DMS153 treated with DMSO at 0.1 percent for 48 hours (cell line): ENCODE measurements around the gene BOC.
A peak's percentile ranks its signal among the peaks of the same experiment; 100 is the strongest.

Experiments used
- DNase-seq: peaks from one replicate; lab custom pipeline; 2025; ENCODE audit not compliant: unreplicated experiment; lab: John Stamatoyannopoulos, UW

BOC gene

DNA sequence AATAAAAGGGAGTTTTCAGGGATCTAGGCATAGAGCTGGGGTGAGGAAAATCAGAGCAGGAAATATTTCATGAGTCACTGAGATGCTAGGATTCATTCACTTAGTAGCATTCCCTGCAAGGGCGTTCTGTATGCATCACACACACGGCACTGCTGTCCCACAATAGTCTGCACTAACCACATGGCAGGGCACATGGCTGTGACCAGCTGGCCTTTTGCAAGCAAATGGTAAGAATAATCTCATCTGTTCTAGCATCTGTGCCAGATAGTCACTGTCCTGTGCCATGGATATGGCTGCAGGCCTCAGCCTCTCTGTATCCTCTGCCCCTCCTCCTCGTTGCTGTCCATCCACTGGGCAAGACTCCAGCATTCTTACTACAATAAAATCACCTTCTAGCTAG lies 37.8 kb downstream of the BOC start:
- no peak for DNase-seq

GRCh38 chr3:113249601-113250000 lies 38.2 kb downstream of the BOC start:
- no peak for DNase-seq

- DNase-seq = no peak
Observed at GRCh38 chr3:113250566-113250965, 39.2 kb downstream of the BOC start.

DNA sequence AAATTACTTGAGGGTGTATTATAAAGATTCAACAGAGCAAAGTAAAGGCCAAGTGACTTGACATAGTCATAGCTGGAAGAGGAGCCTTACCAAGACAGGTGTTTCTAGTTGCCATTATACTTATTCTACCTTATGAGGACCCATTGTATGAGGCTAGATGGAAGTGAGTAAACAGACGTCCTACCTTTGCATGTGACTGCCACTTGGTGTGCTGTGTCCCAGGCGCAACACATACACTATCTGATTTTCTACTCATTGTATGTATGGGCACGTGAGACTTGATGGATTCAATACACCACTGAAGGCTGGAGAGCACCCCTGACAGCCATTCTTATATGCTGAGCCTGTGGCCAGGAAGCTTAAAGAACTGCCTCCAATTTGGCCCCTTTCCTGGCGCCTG lies 40.5 kb downstream of the BOC start:
- no peak for DNase-seq

GRCh38 chr3:113252553-113252952 lies 41.2 kb downstream of the BOC start:
- no peak for DNase-seq

DNA sequence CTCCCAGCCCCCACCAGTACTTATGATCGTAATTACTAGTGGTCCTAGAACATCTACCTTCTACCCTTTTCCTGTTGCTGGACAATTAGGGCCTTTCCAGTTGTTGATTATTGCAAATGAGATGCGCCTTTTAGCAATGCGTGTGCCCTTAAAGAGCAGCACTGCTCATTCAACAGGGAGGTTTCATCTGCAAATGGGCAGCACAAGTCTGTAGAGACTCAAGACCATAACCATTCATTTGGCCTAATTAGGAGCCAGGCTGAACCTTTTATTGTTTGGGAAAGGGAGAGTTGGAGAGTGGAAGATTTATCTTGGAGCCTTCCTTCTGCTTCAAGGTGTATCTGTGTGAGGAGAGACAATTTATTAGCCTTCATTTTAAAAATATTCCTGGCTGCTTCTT lies 42.3 kb downstream of the BOC start:
- DNase-seq = no peak

DNA sequence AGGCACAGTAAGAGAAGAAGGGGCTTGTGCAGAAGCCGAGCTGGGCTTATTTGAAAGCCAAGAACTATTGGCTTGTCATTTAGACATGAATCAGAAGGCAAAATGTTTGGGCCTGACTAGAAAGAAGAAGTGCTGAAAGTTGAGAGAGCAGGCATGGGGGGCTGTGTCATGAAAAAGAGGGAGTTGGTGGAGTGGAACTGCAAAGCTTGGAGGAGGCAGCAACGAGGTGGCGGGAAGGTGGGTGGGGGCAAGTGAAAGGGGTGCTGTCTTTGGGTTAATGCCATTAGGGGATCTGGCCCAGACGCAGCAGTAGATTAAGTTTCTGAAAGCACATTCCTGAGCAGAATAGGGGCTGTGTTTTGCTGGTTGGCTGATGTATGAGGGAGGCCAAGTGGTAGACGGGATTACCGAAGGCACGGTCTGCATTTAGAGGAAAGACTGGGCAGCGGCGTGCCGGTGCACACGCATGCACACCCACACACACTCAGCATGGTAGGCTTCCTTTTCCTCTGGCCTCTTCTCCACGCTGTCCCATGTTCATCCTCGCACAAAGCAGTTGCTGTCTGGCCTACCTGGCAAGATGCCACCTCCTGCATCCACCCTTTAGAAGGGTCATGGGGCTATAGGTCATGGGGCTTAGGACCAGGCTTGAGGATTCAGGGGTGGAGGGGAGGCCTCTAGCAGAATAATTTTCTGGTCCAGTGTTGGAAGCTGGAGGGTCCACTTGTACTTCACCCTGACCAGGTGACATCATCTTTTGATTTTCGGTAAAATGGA lies 43.0 kb downstream of the BOC start:
- DNase-seq = no peak

DNA sequence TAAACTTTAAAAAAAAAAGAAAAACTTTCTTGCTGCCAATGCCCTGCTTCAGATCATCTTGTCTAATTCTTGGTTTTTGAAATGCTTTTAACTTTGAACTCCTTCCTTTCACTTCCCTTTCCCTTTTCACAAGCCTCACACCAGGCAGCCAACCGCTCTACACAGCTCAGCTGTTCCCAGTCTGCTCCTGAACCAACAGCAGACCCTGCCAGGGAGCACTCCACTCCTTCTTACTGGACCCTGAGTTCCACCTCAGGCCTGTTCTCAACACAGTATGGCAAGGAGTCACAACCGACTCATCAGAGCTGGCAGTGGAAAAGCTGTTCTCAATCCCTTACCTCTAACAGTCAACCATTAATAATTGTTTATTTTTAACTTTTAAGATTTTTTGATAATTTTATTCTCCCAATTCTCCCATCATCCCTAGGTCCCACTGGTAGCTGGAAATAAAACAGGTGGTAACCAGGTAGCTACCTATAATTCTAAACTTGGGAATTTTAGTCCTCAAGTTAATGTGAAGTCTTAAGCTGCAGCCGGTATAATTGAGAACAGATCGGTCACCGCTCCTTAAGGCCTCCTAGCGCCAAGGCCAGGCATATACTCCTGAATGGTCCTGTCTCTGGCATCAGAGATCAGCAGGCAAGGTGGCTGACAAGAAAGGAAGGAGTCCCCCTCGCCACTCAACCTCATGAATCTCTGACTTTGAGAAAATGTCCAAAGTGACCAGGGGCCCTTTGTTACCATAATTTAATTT lies 43.9 kb downstream of the BOC start:
- DNase-seq = no peak

DNA sequence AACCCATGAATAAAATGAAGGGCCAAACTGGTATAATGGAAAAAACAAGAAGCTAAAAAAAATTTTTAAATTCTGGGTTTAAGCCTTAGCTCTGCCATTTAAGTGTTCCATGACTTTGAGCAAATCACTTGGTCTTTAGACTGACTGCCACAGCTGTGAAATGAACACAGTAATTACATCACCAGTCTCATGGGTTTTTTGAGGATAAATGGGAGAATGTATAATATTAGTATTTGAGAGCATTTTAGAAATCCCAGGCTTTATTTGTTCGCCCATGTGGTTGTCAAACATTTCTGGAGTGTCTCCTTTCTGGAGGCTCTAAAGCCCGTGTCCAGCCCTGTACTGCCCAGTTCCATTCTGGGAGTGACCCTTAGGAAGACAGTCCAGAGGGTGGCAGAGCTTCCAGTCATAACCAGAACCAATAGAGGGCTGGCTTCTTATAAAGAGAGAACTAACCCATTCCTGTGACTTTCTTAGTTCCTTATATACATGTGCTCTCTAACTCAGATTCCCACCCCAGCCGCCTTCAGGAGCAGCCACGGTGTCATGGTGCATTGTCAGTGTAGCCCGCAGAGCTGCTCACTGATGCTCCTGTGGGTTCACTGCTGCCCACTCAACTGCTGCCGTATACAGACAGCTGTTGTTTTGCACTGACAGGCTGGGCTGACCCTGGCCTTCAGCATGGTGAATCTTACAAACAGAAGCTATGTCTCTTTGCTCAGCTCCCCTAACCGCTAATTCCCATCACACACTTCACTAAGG lies 44.7 kb downstream of the BOC start:
- no peak for DNase-seq

- DNase-seq = no peak
Observed at GRCh38 chr3:113258361-113258760, 47.0 kb downstream of the BOC start.

DNA sequence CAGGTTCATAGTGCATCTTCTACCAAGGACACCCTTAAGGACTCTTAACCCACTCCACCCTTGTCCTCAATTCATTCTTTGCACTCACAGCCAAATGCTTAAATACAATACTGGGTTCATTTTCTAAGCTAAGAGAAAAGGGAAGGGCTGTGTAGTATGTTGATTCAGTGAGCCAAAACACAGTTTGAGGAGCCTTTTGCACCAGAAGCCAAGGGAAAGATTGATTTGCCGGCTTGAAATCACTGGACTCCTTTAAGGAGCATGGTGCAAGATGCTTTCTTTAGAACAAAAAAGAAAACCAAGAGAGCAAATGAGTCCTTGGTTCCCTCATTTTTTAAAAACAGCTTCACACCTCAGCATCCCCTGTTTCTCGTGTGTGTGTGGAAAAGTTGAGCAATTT lies 47.8 kb downstream of the BOC start:
- no peak for DNase-seq

DNA sequence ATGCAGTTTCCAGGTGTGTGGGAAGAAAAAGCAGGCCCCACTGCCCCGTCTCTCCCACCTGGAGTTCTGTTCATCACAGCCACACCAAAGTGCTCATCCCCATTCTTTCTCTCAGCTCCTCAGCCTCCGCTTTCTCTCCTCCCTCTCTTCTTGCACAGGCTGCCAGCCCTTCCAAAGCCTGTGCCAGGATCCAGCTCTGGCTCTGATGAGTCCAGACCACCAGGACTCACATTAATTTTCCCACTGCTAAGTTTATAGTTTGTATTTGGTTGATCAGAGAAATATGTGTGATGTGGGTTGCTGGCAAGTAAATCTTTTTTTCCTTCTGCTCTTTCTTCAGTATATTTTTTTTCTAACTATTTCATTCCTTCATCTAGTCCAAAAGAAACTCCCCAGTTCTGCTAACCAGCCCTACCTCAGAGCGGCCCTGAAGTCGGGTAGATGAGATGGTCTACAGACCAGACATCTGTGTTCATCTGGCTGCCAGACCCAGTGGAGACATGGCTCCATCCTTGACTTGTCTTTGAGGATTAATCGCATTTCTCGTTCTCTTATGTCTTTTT lies 49.8 kb downstream of the BOC start:
- no peak for DNase-seq

DNA sequence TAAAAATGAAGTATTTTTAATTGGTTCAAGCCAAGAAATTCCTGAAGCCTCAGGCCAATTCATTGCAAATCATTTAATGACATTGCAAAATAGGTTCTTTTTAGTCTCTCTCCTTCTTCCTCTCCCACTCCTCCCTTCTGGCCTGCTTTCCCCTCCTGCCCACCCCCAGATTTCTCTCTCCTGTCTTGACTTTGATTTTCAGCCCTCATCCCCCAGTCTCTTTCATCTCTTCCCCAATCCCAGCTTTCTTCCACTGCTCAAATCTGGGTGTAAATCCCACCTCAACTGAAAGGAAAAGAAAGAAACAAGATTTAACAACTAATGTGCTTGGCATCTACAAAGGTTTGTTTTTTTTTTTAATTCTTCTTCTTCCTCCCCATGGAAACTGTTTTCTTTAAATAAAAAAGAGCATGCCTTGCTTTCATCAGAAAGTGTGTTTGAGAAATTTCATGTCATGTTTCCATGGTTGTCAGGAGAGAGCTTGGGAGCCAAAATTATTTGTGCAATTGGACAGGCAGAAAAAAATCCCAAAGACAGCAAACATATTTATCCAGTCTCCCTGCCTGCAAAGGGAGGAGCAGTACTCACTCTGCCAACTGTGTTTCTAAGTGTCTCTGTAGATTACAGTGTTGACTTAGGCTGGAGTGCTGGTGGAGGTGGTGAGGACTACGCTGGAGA lies 50.4 kb downstream of the BOC start:
- no peak for DNase-seq

- DNase-seq = no peak
Observed at GRCh38 chr3:113262304-113262665, 50.9 kb downstream of the BOC start.

DNA sequence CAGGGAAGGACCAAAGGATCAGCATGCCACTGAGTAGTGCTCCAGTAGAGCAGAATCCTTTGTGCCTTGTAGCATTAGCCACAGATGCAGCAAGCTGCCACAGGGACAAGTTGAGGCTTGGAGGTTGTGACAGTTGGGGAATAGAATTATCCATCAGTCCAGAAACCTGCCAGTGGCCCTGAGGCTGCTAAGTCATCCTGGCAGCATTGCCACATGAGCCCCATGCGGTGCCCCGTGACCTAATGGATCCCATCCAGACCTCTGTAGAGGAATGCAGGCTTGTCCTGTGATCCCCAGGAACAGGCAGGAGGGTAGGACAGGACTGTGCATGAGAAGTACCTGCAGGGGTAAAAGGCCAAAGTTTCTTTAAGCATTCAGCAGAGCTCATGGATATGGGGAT lies 51.7 kb downstream of the BOC start:
- DNase-seq = no peak

GRCh38 chr3:113263778-113264177 lies 52.4 kb downstream of the BOC start:
- DNase-seq = no peak

- DNase-seq = peak; percentile 82
Observed at GRCh38 chr3:113264283-113265131, 53.1 kb downstream of the BOC start.

GRCh38 chr3:113265231-113265630 lies 53.9 kb downstream of the BOC start:
- DNase-seq = no peak

DNA sequence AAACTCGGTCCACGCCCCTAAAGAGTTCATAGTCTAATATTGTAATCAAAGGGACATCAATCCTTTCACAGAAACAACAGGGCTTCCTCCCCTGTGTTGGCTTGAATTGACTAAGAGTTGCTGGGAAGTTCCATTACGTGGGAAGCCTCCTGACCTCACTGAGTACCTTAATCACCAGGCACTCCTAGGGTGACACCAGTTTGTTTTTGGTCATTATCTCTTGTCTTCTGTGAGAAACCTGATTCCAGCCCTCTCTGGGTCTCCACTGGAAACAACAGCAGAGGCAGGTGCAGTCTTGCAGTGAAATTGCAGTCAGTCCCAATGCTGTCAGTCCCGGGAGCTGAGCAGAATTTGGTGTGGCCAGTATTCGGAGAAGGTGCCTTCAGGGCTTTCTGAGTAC lies 55.4 kb downstream of the BOC start:
- peak; percentile 18 for DNase-seq

DNA sequence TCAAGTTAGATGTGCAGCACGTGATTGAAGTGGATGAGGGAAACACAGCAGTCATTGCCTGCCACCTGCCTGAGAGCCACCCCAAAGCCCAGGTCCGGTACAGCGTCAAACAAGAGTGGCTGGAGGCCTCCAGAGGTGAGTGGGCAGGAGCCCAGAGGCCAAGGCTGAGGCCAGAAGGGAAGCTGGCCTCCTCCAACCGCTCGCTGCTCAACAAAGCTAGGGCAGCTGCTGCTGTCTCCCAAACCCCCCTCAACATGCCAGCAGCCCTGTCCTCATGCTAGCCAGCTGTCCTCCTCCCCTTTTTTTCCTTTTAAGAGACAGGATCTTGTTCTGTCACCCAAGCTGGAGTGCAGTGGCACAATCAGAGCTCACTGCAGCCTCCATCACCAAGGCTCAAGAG lies 57.0 kb downstream of the BOC start:
- DNase-seq = no peak
